CD4-positive, alpha-beta T cell treated with Interleukin-21 for 1 hour (primary cell): ENCODE measurements around the gene BMPR1B.

Experiments used
- DNase-seq: peaks from one replicate; pipeline ENCODE4 v3.0.0-alpha.2; 2020

The BMPR1B gene

DNA sequence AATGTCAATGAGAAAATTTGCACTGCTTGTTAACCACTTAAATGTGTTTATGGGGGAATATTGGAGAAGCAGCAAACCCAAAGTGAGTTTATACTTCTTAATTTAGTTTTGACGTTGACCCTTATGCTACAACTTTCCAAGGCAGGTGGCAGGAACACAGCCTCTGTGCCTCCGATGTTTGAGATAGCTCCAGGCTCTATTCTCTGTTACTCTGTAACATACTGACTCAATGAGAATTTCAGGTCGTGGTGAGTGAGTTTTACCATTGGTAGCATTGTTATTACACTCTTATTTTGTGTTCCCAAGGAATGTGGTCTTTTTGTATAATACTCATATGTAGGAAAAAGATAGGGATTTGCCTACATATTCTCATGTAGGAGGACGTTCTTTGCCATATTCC lies 210.7 kb downstream of the BMPR1B start:
- no peak for DNase-seq

DNA sequence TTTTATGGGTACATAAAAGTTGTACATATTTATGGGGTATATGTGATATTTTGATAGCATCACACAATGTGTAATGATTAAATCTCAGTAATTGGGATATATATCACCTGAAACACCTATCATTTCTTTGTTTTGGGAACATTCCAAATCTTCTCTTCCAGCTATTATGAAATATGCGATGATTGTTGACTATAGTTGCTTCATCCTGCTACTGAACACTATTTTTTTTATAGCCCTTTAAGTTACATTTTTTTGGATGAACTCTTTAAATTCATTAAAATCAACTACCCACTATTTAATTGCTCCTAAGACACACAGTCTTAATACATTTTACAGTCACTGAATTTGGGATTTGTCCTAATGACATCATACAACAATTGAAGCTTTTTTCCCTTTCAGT lies 212.9 kb downstream of the BMPR1B start:
- no peak for DNase-seq

DNA sequence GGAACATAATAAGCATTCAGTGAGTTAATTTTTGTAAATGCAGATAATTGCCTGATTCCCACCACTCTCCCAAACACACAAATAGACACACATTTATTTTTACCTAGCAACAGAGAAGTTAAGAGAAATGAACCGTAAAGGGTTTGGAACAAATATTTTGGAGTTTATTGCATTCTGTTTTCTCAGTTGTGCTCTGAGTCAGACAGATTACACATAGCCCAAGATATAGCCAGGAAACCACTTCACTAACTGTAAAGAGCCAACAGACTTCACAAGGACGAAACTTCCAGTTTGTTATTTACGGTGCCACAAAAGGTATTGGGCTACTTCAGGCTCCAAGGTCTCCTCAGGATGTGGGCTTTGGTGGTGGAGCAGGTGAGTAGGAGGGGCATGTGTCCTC lies 217.0 kb downstream of the BMPR1B start:
- no peak for DNase-seq

DNA sequence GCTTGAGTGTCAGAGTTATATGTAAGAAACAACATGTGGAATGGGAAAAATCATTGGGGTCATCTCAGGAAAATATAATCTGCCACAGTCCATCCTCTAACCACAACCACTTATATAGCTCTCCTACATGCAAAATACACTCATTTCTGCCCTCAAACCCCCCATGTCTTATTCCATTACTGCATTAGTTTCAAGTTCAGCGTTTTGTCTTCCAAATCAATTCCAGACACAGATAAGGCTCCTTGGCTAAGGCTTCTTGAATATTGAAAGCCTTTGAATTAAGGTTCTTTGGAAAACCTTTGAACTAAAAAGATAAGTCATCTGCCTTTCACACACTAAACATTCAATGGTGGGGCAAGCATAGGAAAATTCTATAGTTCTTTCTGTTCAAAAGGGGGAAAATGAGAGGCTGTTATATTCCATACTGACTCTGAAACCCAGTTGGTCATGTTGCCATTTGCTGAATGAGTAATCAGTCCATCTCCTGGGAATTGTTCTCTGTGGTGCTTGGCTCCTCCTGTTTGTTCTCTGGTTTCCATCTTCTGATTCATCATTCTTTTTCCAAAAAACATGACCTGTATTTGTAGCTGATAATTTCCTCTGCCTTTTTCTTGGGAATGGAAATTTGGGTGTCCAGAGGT lies 218.7 kb downstream of the BMPR1B start:
- no peak for DNase-seq

DNA sequence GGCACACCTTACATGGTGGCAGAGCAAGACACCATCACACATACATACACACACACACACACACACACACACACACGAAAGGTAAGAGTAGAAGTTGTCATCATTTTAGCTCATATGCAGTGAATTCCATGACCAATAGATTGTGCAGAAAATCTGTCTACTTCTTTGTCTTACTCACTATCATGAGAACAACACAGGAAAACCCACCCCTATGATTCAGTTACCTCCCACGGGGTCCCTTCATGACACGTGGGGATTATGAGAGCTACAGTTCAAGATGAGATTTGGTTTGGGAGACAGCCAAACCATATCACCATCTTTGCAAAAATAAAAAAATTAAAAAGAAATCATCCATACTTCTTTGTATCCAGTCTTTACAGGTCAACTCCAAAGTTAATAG lies 221.1 kb downstream of the BMPR1B start:
- DNase-seq = no peak

DNA sequence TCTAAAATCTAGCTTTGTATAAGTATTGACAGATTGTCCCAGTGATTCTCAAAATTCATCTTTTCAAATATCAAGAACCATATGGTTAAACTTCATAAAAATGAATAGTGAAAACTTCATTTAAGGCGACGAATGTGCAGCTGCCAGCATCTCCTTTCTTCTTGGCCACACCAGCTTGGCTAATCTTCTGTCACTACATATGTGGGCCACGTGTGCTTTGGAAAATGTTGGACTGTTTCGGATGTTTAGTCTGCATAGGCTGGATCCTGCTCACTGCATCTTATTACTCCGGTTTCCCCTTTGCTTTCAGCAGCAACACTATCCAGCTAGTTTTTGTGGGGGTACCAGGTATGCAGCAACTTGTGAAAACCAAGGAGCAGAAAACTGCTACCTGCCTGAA lies 221.9 kb downstream of the BMPR1B start:
- no peak for DNase-seq

DNA sequence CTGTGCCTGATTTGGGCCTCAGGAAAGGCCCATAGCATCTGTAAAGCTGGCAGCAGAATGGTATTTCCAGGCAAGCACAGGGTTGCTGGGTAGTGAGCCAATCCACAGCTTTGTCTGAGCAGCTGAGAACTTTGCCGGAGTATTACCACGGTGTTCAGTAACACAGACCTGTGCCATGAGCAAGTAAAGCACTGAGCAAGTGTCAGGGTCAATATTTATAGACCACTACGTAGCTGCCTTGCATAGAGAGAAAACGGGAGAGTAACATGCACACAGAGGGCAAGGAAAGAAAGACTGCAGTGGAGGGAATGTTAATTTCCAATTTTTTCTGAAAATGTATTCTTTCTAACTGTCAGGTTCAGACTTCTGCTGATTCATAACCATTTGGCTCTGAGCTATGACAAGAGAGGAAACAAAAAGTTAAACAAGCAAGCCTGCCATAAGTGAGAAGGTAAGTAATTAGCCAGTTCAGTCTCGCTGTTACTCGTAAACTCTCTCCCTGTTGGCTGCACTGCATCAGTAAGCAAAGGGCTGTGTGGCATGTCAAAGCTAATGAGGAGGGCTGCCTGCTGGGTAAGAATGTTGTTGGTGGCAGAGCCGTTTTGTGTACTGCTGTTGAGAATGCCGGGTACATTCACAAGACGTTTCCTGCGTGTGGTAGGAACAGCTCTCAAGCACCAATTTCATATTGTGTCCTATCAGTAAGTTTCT lies 238.1 kb downstream of the BMPR1B start:
- DNase-seq = no peak

DNA sequence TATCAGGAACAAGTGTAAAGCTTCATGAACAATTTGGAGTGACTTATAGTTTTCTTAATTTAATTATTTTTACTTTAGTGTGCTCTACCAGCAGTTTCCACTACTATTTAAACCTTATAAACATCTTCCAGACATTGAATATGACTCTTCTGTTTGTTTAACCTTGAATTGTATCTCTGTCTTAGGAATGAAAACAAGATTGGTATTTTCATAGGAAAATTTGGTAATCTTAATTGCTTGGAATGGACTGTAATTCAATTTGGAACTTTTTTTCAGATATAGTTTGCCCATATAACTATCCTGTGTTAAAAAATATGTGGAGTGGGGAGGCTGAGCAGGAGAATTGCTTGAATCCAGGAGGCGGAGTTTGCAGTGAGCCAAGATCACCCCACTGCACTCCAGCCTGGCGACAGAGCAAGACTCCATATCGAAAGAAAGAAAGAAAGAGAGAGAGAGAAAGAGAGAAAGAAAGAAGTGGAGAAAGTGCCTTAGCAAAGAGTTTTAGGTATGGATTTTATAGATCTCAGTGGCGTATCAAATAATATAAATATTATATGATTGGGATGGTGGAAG lies 242.4 kb downstream of the BMPR1B start:
- no peak for DNase-seq

DNA sequence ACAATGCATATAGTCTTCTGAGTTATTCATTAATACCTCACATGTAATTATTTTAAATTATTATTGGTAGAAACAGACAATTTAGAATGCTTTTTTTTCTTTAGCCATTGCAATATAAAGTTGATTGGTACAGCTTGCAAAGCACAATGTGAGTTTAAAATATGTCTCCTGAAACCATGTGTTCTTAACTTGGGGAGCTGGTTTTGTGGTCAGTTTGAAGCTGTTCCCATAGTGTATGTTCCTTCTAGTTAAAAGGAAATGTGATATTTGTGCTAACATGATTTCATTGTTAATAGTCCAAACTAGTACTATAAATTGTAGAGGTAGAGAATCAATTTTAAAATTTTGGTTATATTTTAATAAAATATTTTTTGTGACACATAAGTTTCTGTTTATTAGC lies 247.2 kb downstream of the BMPR1B start:
- DNase-seq = no peak

DNA sequence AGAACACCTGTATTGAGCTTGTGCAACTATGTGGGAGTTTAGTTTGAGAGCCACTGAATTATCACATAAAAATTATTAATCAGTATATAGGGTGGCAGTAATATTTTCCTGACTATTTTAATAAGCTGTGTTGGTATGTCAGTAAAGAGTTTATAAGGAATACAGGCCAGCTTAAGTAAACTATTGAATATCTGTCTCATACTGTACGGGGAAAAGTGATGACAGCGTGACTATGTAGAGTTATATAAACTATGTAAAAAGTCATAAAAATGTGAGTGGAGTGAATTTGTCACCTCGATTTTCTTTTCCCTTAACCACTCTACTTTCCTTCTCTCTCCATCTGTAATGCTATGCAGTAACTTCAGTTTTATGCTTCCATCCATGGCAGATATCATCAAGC lies 250.2 kb downstream of the BMPR1B start:
- DNase-seq = no peak

DNA sequence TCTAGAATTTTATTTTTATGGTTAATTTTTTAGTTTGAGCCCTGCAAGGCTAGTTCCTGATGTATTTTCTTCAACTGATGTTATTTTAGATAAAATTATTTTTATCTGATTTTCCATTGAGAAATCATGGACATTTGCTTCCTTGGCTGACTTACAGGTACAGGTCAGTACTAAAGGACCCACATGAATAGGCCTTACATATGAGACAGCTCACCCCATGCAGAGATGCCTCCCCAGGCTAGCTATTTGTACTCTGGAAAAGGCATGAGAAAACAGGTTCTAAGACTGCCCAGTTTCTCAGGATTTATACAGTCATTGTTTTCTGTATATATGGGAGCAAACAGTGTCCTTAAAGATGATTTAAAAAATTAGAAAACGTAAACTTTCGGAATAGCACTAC lies 255.5 kb downstream of the BMPR1B start:
- DNase-seq = no peak

DNA sequence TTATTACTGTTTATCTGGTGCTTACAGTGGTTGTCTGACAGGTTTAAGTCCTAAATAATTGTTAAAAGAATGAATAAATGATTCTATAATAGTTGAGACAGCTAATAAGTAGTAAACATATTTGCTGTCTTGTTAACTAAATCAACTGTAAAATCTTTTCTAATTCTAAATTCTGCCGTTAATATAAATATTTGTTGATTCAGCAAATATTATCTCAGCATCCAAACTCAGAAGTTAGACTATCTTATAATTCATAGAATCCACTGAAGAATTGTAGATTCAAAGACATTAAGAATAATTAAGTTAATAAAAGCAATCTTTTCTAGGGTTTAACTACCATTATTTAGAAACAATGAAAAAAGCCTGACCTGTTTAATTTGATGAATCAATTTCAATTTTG lies 256.3 kb downstream of the BMPR1B start:
- no peak for DNase-seq

DNA sequence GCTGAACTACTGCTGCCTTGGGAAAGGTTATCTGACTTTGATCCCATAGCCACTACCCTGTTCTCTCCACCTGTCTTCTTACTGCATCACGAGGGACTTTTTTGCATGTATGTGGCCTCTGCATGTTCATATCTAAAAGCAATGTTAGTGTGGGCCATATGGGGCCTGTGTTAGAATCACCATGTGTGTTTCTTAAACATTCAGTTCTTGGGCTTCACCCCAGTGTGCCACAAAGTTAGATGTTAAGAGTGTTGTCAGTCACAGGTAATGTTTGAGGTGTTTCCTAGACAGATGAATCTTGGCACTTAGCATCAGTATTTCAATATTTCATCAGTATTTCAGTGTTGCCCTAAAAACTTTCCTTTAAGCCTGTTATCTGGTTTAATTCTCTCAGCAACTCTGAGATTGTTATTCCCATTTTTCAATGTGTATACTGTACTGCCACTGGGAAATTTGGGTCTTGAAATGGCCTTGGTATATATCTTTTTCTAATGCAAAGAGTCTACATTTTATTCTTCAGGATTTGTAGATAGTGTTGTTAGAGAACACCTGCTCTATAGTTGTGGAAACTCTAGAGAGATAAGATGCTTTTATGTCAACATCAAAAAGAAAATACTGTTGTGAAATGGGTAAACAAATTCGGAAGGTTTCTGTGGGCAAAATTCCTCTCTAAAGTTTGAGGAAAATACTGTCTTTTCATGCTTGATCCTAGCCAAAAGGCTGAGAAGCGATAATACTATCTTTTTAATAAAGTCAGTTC lies 259.7 kb downstream of the BMPR1B start:
- no peak for DNase-seq

DNA sequence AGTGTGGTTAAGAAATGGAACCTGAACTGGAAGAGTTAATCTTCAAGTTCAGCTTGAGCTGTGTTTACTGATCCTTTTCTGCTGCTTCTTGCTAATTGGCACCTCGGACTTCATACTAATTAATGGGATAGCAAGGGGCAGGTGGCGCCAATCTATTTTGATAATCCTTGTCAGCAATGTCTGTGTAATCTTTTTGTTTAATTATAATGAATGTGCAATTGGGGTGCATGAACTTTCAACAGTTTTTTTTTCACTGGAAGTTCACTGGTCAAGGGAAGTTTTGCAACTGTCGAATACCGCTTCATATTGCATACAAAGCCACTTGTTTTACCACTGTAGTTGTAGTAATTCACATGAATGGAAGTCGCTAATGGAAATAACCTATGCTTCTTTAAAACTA lies 261.0 kb downstream of the BMPR1B start:
- DNase-seq = no peak

DNA sequence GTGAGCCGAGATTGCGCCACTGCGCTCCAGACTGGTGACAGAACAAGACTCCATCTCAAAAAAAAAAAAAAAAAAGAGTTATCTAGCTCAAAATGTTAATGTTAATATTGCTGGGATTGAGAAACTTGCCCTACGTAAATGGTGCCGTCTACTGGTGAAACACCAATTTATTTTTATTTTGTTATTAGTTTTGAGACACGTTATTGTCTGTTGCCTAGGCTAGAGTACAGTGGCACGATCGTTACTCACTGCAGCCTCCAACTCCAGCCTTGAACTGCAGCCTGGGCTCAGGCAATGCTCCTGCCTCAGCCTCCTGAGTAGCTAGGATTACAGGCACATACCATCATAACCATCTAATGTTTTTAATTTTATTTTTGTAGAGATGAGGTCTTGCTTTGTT lies 262.8 kb downstream of the BMPR1B start:
- DNase-seq = no peak

DNA sequence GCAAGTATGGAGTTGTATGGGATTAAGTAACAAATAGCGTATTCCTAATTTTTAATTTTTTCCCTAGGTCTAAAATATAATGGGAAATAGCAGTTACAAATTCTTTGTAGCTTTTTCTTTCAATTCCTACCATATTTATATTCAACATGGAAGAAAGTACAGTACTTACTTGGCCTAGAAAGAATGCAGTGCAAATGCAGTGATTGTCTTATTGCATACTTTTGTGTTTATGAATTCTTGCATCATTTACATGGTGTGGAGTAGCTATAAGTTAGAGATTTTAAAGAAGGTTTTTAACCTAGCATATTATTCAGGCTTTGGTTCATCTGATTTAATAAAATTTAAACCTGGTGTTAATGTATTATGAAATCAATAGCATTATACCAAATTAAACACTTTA lies 263.3 kb downstream of the BMPR1B start:
- no peak for DNase-seq

DNA sequence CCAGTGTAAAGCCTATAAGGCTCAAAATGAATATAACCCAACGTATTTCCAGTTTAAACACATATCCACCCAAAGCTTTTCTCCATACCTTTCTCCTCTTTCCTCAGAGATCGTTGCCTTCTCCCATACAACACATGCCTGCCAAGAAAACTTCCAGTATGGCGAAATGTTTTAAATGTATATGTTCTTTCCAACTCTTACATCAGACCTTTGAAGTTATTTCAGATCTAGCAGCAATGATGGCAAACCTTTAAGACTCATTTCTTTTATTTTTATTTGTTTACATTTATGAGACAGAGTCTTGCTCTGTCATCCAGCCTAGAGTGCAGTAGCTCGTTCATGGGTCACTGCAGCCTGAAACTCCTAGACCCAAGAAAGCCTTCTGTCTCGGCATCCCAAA lies 265.4 kb downstream of the BMPR1B start:
- no peak for DNase-seq

DNA sequence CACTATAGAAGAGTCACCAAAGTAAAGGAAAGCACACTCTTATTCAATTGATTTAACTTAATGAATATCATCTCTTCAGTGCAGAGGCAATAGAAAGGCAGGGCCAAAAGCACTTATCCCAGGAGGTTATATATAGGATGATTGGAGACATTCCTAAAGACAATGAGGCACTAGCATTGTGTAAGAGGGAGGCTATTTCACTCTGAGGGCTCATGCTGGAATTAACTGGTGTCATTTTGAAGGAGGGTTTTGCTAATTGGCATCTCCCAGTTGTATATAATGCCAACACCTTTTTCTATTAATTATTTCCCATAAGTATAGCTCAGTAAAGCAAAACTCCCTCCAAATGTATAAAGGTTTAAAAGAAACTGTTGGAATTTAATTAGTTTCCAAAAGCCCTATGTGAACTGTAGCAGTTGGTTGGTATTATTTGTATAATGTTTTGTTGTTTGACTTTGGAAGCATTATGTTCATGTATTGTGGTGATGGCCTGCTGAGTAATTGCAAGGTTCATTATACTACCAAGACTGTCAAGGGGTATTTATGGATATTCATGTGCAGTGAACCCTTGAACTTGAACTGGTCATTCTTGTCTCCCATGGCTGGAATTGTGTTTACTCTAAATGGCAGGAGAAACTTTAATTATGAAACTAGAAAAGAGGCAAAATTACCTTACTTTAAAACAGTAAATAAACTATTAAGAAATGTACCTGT lies 270.3 kb downstream of the BMPR1B start:
- no peak for DNase-seq

DNA sequence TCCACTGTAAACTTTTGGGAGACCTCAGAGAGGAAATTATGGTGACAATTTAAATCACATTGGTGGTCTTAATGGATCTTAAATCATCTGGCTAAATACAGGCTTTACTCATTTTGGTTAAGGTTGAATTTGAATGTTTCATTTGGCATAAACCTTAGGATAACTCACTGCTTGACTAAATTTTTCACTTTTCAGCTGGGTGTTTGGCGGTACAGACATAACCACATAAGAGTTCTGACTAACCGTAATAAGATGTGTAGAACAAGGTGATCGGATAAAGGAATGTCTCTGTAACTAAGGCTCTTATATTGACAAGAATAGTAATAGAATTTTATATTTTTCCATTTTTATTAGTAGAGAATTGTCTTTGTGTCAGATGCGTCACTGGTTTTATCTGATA lies 281.0 kb downstream of the BMPR1B start:
- DNase-seq = no peak

DNA sequence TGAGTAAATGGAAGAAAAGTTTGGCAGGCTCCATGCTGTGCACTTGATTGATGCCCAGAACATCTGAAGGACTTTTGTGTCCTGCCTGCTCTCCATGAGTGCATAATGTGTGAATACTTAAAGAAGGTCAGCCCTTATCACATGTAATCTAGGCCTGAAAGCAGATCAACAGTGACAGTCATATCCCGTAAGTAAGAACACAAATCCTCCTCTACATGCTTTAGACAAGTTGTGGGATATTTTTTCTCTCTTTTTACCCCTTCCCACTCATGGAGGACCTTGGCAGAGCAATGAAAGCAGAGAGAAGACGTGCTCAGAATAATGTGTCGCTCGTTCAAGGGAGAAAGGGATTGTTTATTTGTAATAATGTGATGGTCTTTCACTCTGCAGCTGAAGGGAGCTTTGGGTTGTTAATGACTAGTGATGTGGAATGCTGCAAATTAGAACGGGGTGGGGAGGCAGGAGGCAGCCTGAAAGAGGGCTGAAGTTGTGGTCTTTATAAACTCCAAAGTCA lies 286.6 kb downstream of the BMPR1B start:
- no peak for DNase-seq

DNA sequence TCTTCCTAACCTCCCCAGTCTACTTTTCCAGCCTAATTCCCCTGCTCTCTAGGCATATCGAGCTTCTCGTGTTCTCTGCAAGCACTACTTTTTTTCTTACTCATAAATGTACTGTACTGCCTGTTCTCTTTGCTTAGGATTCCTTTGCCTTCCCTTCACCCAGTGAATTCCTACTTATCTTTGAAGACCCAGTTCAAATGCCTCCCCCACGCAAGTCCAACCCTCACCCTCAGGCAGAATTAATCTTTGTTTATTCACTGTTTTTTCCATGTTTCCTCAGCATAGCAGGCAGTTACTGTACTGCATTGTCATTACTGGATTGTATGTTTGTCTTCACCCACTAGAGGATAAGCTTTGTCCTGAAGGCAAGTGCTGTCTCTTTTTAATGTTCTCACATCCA lies 287.7 kb downstream of the BMPR1B start:
- DNase-seq = no peak

DNA sequence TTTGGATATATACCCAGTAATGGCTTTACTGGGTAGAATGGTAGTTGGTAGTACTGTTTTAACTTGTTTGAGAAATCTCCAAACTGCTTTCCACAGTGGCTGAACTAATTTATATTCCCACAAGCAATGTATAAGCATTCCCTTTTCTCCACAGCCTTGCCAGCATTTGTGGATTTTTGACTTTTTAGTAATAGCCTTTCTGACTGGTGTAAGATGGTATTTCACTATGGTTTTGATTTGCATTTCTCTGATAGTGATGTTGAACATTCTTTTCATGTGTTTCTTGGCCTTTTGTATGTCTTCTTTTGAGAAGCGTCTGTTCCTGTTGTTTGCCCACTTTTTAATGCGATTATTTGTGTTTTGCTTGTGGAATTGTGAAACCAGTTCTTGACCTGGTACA lies 290.5 kb downstream of the BMPR1B start:
- DNase-seq = no peak
